ENCODE results near the gene NEURL2.
"Not testable (repeated sequence)": the region's sequence is repeated elsewhere in the genome, so short reads cannot be mapped to it uniquely, and the experiment has no call there.

NEURL2 gene

DNA sequence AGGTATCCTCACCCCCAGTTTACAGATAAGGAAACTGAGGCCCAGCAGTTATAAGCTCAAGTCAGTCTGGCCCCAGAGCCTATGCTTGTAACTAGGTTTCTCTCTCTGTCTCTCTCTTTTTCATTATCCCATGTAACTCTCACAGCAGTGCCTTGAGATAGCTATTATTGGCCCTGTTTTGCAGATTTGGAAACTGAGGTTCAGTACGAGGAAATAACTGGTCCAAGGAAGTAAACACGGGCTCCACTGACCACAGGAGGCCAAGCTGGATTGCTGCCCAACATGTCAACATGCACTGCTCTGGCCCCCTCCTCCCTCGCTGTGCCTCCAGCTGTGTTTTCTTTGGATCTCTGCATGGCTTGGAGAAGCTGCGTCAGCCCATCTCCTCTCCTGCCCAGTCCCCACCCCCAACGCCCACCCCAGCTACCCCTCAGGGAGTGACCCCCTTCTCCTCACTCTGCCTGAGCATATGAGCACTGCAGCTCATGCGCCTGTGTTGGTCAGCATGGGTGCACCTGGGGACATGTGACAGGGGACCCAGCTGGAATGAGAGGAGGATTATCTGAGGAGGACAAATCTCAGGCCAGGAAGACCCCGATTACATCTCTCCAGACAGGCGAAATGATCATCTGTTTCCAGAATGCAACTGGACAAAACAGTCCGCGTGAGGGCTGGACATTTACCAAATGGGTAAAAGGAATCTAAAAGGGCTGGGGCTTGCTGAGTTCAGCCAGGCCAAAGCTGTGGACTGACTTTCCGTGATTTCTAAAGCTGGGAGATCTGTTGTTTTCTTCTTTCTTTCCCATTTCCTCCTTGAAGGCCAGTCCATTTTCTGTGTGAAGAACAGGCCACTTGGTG lies 28.8 kb upstream of the NEURL2 start:
- DNase-seq: peak; percentile 5

DNA sequence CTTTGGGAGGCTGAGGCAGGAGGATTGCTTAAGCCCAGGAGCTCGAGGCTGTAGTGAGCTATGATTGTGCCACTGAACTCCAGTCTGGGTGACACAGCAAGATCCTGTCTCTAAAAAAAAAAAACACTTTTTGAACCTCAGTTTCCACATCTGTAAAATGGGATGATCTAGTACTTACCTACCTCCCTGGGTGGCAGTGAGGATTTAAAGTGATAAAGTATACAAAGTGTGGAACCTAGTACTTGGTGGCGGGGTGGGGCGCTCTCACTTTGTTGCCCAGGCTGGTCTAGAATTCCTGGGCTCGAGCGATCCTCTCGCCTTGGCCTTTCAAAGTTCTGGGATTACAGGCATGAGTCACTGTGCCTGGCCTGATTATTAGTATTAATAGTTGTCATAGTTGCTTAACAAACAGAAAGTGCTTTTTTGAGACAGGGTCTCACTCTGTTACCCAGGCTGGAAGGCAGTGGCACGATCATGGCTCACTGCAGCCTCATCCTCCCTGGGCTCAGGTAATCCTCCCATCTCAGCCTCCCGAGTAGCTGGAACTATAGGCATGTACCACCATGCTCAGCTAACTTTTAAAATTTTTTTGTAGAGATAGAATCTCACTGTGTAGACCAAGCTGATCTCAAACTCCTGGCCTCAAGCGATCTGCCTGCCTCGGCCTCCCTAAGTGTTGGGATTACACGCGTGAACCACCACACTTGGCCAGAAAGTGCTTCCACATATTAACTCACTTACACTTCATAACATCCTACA lies 27.9 kb upstream of the NEURL2 start:
- no peak for DNase-seq

DNA sequence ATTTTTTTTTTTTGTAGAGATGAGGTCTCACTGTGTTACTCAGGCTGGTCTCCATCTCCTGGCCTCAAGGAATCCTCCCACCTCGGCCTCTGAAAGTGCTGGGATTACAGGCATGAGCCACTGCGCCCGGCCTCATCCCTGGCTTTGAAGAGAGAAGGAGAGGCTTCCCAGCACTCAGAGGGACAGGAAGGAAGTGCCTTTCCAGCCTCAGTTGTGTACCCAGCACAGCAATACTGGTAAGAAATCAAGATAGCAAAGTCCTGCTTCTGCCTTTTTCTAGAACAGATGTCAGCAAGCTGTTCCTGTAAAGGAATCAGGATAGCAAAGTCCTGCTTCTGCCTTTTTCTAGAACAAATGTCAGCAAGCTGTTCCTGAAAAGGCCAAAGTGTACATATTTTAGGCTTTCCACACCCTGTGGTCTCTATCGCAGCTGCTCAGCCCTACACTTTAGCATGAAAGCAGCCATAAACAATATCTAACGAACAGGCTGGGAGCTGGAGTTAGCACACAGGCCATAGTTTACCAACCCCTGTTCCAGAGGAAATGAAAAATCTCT lies 27.3 kb upstream of the NEURL2 start:
- no peak for DNase-seq

DNA sequence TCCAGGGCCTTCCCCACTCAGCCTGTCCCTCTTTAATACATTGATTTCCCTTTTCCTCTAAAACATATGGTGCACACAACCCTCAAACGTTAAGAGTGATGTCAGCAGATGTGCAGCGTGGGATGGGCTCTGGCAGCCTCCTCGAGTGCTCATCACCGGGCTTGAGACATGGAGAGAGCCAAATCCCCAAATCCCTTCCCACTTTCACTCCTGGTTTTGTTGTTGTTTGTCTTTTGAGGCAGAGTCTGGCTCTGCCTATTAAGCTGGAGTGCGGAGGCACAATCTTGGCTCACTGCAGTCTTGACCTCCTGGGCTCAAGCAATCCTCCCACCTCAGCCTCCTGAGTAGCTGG lies 26.8 kb upstream of the NEURL2 start:
- no peak for DNase-seq

DNA sequence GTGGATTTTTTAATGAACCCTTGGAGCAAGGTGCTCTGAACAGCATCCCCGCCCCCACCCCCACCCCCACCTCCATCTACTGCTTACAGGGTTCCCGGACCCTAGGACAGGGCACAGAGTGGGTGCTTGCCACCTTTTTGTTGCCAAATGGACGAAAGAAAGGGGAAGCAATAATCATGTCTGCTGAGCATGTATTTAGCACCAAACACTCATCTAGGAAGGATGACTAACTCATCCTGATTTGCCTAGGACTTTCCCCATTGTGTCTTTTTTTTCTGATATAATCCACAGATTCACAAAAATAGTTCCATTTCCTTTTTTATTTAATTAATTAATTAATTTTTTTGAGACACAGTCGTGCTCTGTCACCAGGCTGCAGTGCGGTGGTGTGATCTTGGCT lies 22.1 kb upstream of the NEURL2 start:
- DNase-seq: no peak

DNA sequence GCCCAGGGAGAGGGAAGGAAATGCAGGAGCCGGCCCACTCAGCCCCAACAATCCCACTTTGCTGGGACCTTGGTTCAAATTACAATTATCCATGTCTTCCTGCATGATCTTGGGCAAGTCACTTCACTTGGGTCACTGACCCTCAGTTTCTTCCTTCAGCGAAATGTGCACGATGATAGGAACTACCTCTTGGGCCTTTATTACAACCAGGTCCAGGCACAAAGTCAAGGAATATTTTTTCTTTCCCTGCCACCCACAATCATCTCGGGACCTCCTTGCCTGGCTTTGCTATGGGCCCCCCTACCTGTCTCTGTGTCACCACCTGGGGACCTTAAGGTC lies 21.3 kb upstream of the NEURL2 start:
- DNase-seq: no peak

DNA sequence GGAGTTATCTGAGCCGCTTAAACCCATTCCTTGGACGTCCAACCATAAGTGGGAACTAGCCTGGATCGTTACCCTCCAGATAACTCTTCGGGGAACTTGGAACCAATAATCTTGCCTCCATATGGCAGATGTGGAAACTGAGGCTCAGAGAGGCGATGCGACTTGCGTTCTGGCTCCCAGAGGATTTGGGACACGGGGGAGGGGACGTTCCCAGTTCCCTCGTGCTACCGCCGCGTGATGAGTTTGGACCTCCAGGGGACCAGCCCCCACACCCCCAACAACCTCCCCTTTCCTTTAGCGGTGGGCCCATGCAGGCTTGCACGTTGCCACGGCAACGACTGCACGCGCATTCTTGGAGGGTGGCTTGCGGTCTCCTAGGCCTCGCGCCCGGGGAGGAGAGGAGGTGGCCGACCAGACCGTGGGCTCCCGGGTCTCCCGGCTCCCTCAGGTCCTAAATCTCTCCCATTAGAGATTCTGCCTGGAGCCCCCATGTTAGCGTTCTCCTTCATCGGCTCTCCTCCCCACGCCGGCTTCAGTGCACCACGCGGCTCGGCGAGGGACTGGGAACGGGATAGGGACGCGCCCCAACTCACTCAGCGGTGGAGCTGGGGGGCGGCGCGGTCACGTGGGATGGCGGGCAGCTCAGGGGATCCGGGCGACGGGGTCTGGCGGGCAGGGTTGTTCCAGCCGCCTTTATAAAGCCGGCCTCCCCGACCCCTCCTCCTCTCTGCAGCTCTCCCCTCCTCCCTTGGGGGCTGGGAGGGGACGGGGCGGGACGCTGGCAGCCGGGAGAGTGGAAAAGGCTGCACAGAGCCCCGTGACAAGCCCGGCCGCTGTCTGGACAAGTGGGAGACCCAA lies 20.7 kb upstream of the NEURL2 start, which contains the start of gene PLTP:
Gene PLTP (minus strand): TSS at position 670 of the 858 bp plus-strand sequence. CDS start 703 bp downstream, outside the sequence.
- no peak for DNase-seq

DNA sequence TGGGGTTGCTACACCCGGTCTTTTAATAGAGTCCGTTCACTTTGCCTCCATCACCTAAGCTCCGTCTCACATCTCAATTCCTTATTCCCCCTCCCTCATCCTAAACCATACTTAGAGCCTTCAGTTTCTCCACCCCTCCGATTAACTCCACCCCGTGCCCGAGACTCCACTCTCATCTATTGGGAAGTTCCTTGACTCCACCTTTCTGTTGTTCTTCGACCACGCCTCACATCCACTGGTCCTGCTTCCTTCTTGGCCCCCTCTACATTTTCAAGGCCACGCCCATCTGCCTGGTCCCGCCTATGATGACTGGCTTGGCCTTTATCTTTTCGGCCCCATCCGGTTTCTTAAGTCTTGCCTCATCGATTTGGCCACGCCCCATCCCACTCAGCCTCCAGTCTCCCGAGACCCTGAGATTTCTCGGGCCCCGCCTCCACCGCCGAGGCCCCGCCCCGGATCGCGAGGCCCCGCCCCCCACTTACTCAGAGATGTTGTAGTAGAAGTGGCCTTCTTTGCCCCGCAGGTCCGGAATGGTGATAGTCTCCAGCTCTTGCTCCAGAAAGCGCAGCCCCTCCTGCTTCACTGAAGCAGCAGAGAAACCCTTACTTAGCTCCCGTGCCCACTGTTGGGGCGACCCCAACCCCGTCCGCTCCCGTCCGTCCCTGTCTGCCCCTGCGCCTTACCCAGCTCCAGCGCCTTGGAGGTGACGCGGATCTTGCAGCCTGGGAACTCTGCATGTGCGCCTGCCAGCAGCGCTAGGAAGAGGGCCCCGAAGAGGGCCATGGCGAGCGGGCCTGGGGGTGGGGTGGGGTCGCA lies 19.9 kb upstream of the NEURL2 start:
- no peak for DNase-seq

DNA sequence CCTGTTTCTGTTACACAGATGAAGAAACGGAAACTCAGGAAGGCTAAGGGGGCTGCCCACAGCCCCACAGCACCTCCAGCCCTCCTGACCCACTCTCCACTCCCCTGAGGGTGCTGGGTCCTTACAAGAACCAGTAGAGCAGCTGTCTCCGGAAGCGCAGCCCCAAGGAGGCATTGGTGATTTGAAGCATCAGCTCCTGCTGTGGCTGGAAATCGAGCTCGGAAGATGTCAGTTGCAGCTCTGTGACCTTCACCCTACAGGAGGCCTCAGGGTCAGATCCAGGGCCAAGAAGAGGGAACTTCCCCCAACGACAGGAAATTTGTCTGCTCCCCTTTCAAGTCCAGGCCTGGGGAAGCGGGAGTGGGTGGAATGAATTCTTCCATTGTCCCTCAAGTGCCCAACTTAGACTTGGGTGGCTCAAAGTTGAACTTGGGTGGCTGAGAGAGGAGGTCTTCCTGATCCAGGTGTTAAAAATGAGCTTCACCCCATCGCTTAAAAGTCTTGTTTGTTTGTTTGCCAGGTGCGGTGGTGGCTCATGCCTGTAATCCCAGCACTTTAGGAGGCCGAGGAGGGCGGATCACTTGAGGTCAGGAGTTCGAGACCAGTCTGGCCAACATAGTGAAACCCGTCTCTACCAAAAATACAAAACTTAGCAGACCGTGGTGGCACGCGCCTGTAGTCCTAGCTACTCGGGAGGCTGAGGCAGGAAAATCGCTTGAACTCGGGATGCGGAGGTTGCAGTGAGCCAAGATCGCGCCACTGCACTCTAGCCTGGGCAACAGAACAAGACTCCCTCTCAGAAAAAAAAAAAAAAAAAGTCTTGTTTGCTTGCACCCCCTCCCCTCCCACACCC lies 19.0 kb upstream of the NEURL2 start:
- DNase-seq: no peak

DNA sequence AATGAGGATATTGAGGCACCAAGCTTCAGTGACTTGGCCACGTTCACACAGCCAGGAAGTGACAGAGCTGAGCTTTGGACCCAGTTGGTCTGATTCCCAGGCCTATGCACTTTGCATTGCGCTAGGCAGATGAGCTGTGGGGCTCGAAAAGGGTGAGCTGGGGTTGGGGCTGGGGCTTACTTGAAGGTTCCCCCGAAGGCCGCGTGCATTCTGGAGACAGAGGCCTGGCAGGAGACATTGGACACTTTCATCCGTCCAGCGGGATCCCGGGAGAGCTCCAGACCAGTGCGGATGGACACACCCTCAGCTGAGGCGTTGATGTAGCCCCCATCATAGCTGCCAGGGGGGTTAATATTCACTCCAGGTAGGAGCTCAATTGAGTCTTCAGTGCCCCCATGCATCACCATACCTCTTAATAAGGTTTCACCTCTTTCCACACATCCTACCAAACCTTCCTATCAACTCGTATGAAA lies 18.4 kb upstream of the NEURL2 start:
- DNase-seq: no peak

DNA sequence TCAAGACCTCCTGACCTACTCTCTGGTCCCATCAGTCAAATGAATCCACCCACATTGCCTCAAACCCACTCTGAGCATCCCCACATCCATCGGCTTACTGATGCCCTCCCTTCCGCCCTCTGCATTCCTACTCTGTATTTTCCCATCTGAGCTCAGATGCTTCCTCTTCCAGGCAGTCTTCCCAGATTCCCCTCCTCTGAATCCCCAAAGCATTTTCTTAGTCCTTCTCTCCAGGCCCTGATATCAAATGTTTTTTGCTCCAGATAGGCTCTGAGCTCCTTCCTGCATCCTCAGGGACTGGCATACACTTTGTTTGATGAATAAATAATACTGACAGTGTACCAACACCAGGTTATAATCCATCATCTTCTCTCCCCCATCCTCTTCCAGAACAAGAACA lies 17.1 kb upstream of the NEURL2 start:
- no peak for DNase-seq

DNA sequence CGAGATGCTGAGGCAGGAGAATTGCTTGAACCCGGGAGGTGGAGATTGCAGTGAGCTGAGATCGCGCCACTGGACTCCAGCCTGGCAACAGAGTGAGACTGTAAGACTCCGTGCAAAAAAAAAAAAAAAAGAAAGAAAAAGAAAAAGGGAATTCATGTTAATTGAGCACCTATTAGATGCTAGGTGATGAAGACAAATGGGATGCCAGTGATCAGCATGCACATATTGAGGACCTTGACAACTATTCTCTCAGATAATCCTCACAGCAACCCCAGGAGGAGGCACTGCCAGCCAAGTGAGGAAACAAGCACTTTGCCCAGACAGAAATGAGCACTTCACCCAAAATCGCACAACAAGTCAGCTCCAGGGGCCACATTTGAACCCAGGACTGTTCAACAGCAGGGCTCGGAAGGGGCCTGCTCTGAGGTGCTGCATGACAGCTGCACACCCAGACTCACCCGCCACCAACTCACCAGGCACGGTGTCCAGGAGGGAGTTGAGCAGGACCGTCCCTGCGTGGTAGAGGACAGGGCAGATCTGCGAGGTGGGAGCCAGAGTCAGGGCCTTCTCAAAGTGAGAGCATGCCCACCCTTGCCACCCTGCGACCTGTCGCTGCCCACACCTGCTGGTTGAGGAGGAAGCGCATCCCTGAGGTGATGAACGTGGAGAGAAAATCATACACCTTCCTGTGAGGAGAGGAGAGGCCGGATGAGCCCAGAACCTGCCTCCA lies 16.4 kb upstream of the NEURL2 start:
- DNase-seq: no peak

DNA sequence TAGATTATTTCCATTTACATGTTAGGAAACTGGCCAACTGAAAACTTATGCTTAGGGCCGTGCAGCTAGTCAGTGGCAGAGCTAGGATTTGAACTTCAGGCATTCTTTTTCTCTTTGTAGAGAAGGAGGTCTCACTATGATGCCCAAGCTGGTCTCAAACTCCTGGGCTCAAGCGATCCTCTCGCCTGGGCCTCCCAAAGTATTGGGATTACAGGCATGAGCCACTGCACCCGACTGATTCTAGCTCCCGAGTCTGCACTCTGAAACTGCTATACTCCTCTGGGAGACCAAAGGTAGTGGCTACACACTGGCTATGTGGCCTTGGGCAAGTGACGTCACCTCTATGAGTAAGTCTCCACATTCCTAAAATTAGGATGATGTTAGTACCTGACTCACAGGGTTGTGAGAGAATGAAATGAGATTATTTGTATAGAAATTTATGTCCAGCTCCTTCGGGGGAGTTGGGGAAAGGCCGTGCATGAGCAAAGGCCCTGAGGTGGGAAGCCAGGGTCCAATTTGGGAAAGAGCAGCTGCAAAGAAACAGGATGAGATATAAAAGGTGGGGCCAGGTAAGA lies 14.6 kb upstream of the NEURL2 start:
- DNase-seq: no peak

DNA sequence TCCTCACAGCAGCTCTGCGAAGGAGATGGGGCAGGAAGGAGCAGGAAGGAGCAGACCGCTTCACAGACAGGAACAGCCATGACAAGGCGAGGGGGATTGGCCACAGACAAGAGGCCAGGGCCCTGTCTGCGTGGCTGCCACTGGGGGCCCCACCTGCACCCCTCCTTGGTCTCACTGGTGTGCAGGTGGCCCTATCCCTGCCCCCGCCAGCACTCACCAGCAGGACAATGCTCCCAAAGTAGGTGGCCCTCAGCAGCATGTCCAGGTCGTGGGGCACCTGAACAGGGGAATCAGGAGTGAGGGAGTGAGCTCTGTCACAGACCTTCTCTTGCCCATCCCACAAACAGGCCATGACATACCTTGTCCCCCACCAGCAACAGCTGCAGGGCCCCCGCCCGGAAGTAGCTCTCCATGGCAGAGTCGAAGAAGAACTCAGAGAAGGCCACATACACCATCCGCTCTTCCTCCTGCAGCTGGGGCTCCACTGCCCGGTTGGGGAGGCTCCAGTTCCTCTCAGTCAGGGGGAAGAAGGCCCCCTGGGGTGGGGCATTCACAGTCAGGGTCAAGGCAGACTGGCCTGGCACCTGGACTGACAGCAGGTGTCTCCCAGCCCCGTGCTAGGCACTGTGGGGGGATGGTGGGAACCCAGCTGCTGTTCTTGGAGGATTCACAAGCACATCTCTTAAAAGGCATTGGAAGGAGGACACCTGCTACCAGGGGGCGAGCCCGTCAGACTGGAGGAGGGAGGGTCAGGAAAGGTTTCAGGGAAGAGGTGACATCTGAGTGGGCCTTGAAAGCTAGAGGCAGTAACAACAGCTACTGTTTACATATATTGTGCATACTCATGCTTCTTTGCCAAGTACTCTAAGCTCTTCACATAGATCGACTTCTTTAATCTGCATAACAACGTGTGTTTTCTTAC lies 13.8 kb upstream of the NEURL2 start:
- no peak for DNase-seq

DNA sequence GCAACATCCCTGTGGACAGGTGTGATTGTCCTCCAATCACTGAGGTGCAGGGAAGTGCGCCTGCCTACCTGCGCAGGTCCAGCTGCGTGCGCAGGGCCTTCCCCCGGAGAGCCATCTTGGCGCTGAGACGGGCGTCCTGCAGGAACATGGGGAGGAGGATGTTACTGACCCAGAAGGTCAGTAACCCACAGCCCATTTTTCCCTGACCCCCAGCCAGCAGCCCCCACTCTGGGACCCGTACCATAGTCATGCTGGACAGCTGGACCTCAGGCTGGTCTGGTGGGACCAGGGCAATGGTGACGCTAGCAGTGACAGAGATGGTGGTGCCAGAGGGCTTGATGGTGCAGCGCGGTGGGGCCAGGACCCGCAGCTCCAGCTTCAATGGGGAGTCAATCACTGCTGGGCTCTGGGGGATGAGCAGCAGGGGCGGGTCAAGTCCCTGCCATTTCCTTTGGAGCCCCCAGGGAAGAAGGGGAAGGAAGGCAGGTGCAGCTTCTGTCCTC lies 11.2 kb upstream of the NEURL2 start:
- no peak for DNase-seq

DNA sequence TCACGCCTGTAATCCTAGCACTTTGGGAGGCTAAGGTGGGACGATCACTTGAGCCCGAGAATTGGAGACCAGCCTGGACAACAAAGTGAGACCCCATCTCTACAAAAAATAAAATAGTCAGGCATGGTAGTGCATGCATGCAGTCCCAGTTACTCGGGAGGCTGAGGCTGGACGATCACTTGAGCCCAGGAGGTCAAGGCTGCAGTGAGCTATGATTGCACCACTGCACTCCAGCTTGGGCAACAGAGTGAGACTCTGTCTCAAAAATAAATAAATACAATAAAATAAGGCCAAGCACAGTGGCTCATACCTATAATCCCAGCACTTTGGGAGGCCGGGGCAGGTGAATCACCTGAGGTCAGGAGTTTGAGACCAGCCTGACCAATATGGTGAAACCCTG lies 10.3 kb upstream of the NEURL2 start:
- not testable (repeated sequence) for DNase-seq

DNA sequence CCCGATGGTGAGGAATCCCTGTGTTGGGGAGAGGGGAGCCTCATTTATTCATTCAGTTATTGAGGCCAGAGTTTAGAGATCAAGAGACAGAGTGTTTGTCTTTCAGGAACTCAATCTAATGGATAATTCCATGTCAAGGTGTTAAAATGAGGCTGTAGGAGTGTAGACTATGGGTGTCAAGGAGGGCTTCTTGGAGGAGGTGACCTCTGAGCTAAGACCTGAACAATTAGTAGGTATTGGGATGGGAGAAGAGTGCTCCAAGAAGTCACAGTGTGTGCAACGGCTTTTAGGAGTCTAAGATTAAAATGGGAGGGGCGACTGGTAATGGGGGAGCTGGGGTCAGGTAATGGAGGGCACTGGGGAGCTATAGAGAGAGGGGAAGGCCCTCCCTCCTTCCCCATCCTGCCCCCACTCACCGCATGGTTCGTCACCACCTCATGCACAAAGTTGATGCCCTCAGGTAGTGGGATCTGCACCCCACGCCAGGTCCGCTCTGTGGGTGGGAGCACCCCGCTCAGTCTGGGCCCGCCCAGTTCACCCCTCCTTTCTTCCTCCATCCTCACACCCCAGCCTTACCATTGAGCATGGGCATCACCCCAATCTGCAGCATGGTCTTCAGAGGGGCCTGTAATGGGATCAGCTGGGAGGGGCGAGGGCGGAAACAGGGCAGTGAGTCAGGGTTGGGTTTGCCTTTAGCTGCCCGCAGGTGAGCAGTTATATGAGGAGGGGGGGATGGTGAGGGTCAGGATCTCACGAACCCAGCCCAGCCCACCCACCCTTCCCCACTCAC lies 8.2 kb upstream of the NEURL2 start:
- DNase-seq: no peak

DNA sequence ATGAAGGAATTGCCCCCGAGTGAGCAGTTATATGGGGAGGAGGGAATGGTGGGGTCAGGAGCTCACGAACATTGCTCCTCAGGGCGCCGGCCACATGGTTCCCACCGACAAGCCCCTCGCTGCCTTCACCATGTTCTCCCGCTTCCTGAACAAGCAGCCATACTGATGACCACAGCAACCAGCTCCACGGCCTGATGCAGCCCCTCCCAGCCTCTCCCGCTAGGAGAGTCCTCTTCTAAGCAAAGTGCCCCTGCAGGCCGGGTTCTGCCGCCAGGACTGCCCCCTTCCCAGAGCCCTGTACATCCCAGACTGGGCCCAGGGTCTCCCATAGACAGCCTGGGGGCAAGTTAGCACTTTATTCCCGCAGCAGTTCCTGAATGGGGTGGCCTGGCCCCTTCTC lies 7.3 kb upstream of the NEURL2 start:
- no peak for DNase-seq

Measured in NCI-H1092 treated with DMSO at 0.1 percent for 48 hours (cell line).